Osteoblast (primary cell): ENCODE data around the gene HSD17B1. TPM values are rescaled to one million over a fixed set of nuclear protein-coding genes. Genes with fewer than 3 reads are reported as not detected.

ENCODE experiments used
- DNase-seq: peaks from one replicate; pipeline ENCODE4 v3.0.0; 2011; ENCODE audit warnings: low spot score, mixed read lengths; ENCODE audit not compliant: insufficient read length; ENCODE audit errors: missing footprints
- H2AFZ ChIP-seq: 2 replicates; pipeline ENCODE4 v1.6.0; 2011; ENCODE audit warnings: mild to moderate bottlenecking, low read length
- H3K27ac ChIP-seq: 2 replicates; pipeline ENCODE4 v1.5.1; 2011; ENCODE audit warnings: mild to moderate bottlenecking, low read depth, low read length, moderate library complexity
- H3K27me3 ChIP-seq: 2 replicates; pipeline ENCODE4 v1.6.0; 2012; ENCODE audit warnings: mild to moderate bottlenecking, control low read depth, inconsistent platforms, low read length, moderate library complexity; ENCODE audit not compliant: insufficient read depth
- H3K36me3 ChIP-seq: 2 replicates; pipeline ENCODE4 v1.5.1; 2011; ENCODE audit warnings: mild to moderate bottlenecking, low read length, control low read depth, moderate library complexity; ENCODE audit not compliant: insufficient read depth
- H3K4me1 ChIP-seq: 2 replicates; pipeline ENCODE4 v1.5.1; 2011; ENCODE audit warnings: mild to moderate bottlenecking, low read length, control low read depth, moderate library complexity; ENCODE audit not compliant: insufficient read depth
- H3K4me2 ChIP-seq: 2 replicates; pipeline ENCODE4 v1.6.0; 2011; ENCODE audit warnings: mild to moderate bottlenecking, low read length; ENCODE audit not compliant: insufficient read depth
- H3K4me3 ChIP-seq: fragments of 200-600 bp; sonication (generic); 3 replicates; pipeline ENCODE4 v1.5.1; 2012; ENCODE audit warnings: mild to moderate bottlenecking, low read length, inconsistent platforms; ENCODE audit not compliant: insufficient read depth
- H3K79me2 ChIP-seq: 2 replicates; pipeline ENCODE4 v1.6.0; 2012; ENCODE audit warnings: mild to moderate bottlenecking, low read length, control low read depth, inconsistent platforms; ENCODE audit not compliant: insufficient read depth
- H3K9me3 ChIP-seq: 2 replicates; pipeline ENCODE4 v1.5.1; 2011; ENCODE audit warnings: low read depth, low read length, control low read depth
- H4K20me1 ChIP-seq: 2 replicates; pipeline ENCODE4 v1.6.0; 2012; ENCODE audit warnings: mild to moderate bottlenecking, low read length, control low read depth; ENCODE audit not compliant: insufficient read depth
- total RNA-seq: library from RNA; depleted of rRNA; stranded (reverse); fragments of >200 nt; gene quantifications from 2 replicates; pipeline ENCODE4 v1.2.3, GENCODE V29; 2012
- TF ChIP-seq, protein P1 (sequence below): IDR thresholded peaks from 2 replicates; pipeline ENCODE4 v1.5.1; 2011; ENCODE audit warnings: mild to moderate bottlenecking, low read depth, low read length, moderate library complexity; ENCODE audit errors: extremely low read depth

HSD17B1 gene
- total RNA-seq, 1 donor: 1.1 TPM

DNA sequence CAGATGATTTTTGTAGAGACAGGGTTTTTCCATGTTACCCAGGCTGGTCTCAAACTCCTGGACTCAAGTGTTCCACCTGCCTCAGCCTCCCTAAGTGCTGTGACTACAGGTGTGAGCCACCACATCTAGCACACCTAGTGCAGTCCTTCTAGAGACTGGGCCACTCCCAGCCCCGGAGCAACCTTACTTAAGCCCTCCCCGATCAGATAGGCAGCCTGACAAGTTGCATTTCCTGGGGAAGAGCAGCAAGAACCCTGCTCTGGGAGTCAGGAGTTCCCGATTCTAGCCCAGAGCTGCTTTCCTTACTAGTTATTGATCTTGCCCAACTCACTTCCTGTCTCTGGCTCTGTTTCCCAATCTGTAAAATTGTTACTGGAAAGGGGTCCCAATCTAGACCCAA is 23.7 kb upstream of the HSD17B1 start:
- H3K79me2 ChIP-seq: no peaks in the 10 kb centered on the region
- H3K9me3 ChIP-seq: no peaks in the 10 kb centered on the region
- peaks cover 29% of the 10 kb centered on the region for H3K4me1 ChIP-seq
- no peak overlapping the region for H3K4me3 ChIP-seq
- TF ChIP-seq, protein P1, sequence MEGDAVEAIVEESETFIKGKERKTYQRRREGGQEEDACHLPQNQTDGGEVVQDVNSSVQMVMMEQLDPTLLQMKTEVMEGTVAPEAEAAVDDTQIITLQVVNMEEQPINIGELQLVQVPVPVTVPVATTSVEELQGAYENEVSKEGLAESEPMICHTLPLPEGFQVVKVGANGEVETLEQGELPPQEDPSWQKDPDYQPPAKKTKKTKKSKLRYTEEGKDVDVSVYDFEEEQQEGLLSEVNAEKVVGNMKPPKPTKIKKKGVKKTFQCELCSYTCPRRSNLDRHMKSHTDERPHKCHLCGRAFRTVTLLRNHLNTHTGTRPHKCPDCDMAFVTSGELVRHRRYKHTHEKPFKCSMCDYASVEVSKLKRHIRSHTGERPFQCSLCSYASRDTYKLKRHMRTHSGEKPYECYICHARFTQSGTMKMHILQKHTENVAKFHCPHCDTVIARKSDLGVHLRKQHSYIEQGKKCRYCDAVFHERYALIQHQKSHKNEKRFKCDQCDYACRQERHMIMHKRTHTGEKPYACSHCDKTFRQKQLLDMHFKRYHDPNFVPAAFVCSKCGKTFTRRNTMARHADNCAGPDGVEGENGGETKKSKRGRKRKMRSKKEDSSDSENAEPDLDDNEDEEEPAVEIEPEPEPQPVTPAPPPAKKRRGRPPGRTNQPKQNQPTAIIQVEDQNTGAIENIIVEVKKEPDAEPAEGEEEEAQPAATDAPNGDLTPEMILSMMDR: no peak
- no peak overlapping the region for H3K4me2 ChIP-seq
- no peaks in the 10 kb centered on the region for H3K27me3 ChIP-seq
- no peaks in the 10 kb centered on the region for H4K20me1 ChIP-seq
- H3K36me3 ChIP-seq: no peaks in the 10 kb centered on the region
- H3K27ac ChIP-seq: no peak overlapping the region
- H2AFZ ChIP-seq: no peak overlapping the region
- no peak for DNase-seq

DNA sequence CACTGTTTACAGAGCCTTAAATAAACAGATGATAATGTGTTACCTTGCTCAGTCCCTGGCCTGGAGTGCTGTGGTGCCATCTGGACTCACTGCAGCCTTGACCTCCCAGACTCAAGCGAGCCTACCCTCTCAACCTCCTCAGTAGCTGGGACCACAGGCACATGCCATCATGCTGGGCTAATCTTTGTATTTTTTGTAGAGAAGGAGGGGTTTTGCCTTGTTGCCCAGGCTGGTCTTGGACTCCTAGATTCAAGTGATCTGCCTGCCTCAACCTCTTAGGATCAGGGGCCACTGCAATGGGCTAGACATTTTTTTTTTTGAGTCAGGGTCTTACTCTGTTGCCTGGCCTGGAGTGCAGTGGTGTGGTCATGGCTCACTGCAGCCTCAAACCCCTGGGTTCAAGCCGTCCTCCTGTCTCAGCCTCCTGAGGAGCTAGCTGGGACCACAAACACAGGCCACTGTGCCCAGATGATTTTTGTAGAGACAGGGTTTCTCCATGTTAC is 21.7 kb upstream of the HSD17B1 start:
- Histone ChIP-seq H2AFZ (no peak overlapping the region), H3K27ac (no peak overlapping the region), H3K27me3 (no peaks in the 10 kb centered on the region), H3K4me2 (no peak overlapping the region), H3K4me1 (peaks cover 20% of the 10 kb centered on the region), H4K20me1 (no peaks in the 10 kb centered on the region), H3K36me3 (no peaks in the 10 kb centered on the region), H3K79me2 (peaks cover 3% of the 10 kb centered on the region), H3K9me3 (no peaks in the 10 kb centered on the region), H3K4me3 (no peak overlapping the region)
- TF ChIP-seq, protein P1: no peak
- DNase-seq: no peak

DNA sequence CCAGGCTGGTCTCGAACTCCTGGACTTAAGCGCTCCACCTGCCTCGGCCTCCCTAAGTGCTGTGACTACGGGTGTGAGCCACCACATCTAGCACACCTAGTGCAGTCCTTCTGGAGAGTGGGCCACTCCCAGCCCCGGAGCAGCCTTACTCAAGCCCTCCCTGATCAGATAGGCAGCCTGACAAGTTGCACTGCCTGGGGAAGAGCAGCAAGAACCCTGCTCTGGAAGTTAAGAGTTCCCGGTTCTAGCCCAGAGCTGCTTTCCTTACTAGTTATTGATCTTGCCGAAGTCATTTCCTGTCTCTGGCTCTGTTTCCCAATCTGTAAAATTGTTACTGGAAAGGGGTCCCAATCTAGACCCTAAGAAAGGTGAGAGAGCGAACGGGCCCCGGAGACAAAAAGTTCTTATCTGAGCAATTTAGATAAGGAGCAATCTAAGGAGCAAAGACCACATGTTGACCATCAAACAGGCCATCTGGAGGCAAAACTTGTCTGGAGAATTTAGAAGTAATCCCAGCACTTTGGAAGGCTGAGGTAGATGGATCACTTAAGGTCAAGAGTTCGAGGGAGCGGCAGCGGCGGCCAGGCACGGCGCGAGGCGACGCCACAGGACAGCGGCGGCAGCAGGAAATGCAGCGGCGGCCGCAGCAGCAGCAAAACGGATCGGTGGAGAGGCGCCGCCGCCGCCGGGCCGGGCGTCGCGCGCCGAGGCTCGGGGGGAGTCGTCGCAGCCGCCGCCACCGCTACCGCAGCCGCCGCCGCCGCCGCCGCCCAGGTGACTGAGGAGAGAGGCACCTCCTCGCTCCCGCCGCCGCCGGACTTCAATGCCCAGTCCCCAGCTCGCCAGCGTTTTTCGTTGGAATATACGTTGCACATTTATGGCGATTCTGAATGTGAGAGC is 21.0 kb upstream of the HSD17B1 start:
- Histone ChIP-seq H3K36me3 (no peaks in the 10 kb centered on the region), H3K4me2 (peak overlapping the region; percentile 85), H2AFZ (peak overlapping the region; percentile 70), H3K4me3 (peak overlapping the region; percentile 75), H3K27me3 (no peaks in the 10 kb centered on the region), H3K27ac (peak overlapping the region; percentile 25), H4K20me1 (no peaks in the 10 kb centered on the region), H3K9me3 (no peaks in the 10 kb centered on the region), H3K4me1 (peaks cover 16% of the 10 kb centered on the region), H3K79me2 (peaks cover 7% of the 10 kb centered on the region)
- peak; percentile 92 for DNase-seq
- TF ChIP-seq, protein P1: peak; percentile 28
